GM20000 (cell line): ENCODE data around the gene HYLS1.

Experiments
- DNase-seq: peaks from one replicate; pipeline ENCODE4 v3.0.0; 2012; ENCODE audit warnings: low spot score
- CTCF ChIP-seq: IDR thresholded peaks from 2 replicates; pipeline ENCODE4 v1.5.1; 2012; ENCODE audit warnings: mild to moderate bottlenecking, control low read depth; ENCODE audit errors: extremely low read depth, missing control alignments

The HYLS1 gene

GRCh38 chr11:125923012-125923579 lies 35.6 kb downstream of the HYLS1 start:
- peak; percentile 57 for TF ChIP-seq CTCF
- peak; percentile 75 for DNase-seq

GRCh38 chr11:125923633-125924032 lies 36.2 kb downstream of the HYLS1 start:
- no peak for DNase-seq
- no peak for TF ChIP-seq CTCF

- no peak for DNase-seq
- TF ChIP-seq CTCF = no peak
These were observed 37.0 kb downstream of the HYLS1 start for GRCh38 chr11:125924384-125925007.

GRCh38 chr11:125925247-125925740 lies 37.8 kb downstream of the HYLS1 start:
- no peak for DNase-seq
- no peak for TF ChIP-seq CTCF

GRCh38 chr11:125925804-125926203 lies 38.3 kb downstream of the HYLS1 start:
- DNase-seq = no peak
- no peak for TF ChIP-seq CTCF

GRCh38 chr11:125926682-125927081 lies 39.2 kb downstream of the HYLS1 start:
- DNase-seq = no peak
- TF ChIP-seq CTCF = no peak

GRCh38 chr11:125929445-125930075 lies 42.1 kb downstream of the HYLS1 start:
- DNase-seq = no peak
- TF ChIP-seq CTCF = no peak
